HG02852 (cell line): ENCODE data around the gene NCAM1.

Experiments
- ATAC-seq: cut with Tn5 transposase; IDR thresholded peaks from one replicate; pipeline ENCODE4 v1.9.1; 2021; ENCODE audit warnings: mild to moderate bottlenecking, moderate library complexity; ENCODE audit not compliant: unreplicated experiment

Gene NCAM1

GRCh38 chr11:113162592-113162962, 201.4 kb downstream of the NCAM1 start:
- ATAC-seq, result no peak

- ATAC-seq, result no peak
Observed at GRCh38 chr11:113163291-113164030, 202.2 kb downstream of the NCAM1 start.

- ATAC-seq, result no peak
Observed at GRCh38 chr11:113166280-113166679, 205.1 kb downstream of the NCAM1 start.

- no peak for ATAC-seq
Observed at GRCh38 chr11:113167599-113167998, 206.4 kb downstream of the NCAM1 start.

- ATAC-seq, result no peak
Observed at GRCh38 chr11:113168354-113169342, 207.4 kb downstream of the NCAM1 start.

- no peak for ATAC-seq
Observed at GRCh38 chr11:113172382-113172951, 211.2 kb downstream of the NCAM1 start.

- no peak for ATAC-seq
Observed at GRCh38 chr11:113173126-113173525, 211.9 kb downstream of the NCAM1 start.

- ATAC-seq, result no peak
Observed at GRCh38 chr11:113174882-113175281, 213.7 kb downstream of the NCAM1 start.

GRCh38 chr11:113176599-113177360, 215.6 kb downstream of the NCAM1 start:
- no peak for ATAC-seq

- no peak for ATAC-seq
Observed at GRCh38 chr11:113177671-113178070, 216.5 kb downstream of the NCAM1 start.

- ATAC-seq, result no peak
Observed at GRCh38 chr11:113178381-113179070, 217.3 kb downstream of the NCAM1 start.

GRCh38 chr11:113179181-113179704, 218.0 kb downstream of the NCAM1 start:
- no peak for ATAC-seq

GRCh38 chr11:113181094-113181493, 219.9 kb downstream of the NCAM1 start:
- ATAC-seq, result no peak

- no peak for ATAC-seq
Observed at GRCh38 chr11:113182288-113182687, 221.1 kb downstream of the NCAM1 start.

- ATAC-seq, result no peak
Observed at GRCh38 chr11:113184498-113184897, 223.3 kb downstream of the NCAM1 start.

GRCh38 chr11:113188371-113188834, 227.2 kb downstream of the NCAM1 start:
- ATAC-seq, result no peak

- ATAC-seq, result no peak
Observed at GRCh38 chr11:113189909-113190667, 228.9 kb downstream of the NCAM1 start.

- ATAC-seq, result no peak
Observed at GRCh38 chr11:113192121-113192925, 231.1 kb downstream of the NCAM1 start.
